ENCODE data around the gene LDLR. TPM values are rescaled to one million over a fixed set of nuclear protein-coding genes. Genes with fewer than 3 reads are reported as not detected.

The LDLR gene
- total and polyA plus RNA-seq, 2 donors (not counting 1 experiment from before 2014, with no cell fraction given), result 187 to 427 TPM

DNA sequence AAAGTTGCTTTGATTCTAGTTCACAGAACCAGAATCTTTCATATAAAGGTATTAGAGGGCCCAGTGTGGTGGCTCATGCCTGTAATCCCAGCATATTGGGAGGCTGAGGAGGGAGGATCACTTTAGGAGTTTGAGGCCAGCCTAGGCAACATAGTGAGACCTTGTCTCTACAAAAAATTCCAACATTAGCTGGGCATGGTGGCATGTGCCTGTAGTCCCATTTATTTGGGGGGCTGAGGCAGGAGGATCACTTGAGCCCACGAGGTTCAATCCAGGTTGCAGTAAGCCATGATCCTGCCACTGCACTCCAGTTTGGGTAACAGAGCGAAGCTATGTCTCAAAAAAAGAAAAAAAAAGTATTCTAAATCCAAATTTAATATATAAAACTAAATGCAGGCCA, 9.1 kb downstream of the LDLR start:
- H4K20me1 ChIP-seq (ENCODE audit: control insufficient read depth, extremely low read depth, insufficient read depth, low read length), result peaks cover 2% of the 10 kb centered on the region
- no peaks in the 10 kb centered on the region for H3K27me3 ChIP-seq (ENCODE audit: control insufficient read depth, insufficient read depth, low read length)
- no peak overlapping the region for H2AFZ ChIP-seq (ENCODE audit: low read length)
- TF ChIP-seq EZH2 (IDR thresholded peaks at IDR 0.05; ENCODE audit: low read length, missing control alignments), result no peak
- TF ChIP-seq, protein P1, sequence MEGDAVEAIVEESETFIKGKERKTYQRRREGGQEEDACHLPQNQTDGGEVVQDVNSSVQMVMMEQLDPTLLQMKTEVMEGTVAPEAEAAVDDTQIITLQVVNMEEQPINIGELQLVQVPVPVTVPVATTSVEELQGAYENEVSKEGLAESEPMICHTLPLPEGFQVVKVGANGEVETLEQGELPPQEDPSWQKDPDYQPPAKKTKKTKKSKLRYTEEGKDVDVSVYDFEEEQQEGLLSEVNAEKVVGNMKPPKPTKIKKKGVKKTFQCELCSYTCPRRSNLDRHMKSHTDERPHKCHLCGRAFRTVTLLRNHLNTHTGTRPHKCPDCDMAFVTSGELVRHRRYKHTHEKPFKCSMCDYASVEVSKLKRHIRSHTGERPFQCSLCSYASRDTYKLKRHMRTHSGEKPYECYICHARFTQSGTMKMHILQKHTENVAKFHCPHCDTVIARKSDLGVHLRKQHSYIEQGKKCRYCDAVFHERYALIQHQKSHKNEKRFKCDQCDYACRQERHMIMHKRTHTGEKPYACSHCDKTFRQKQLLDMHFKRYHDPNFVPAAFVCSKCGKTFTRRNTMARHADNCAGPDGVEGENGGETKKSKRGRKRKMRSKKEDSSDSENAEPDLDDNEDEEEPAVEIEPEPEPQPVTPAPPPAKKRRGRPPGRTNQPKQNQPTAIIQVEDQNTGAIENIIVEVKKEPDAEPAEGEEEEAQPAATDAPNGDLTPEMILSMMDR (conservative IDR thresholded peaks at IDR 0.05 in 1 of 2, IDR thresholded peaks at IDR 0.05 in 1 of 2; ENCODE audit: low read depth in 1 of 2, low read length in 2 of 2), result no peak
- peaks cover 90% of the 10 kb centered on the region for H3K79me2 ChIP-seq (ENCODE audit: control insufficient read depth, insufficient read depth, low read length)
- H3K27ac ChIP-seq (ENCODE audit: insufficient read depth, low read length), result no peak overlapping the region
- H3K36me3 ChIP-seq (ENCODE audit: control insufficient read depth, insufficient read depth, low read length), result peaks cover 25% of the 10 kb centered on the region
- H3K4me1 ChIP-seq (ENCODE audit: control insufficient read depth, extremely low read depth, insufficient read depth, low read length), result peaks cover 20% of the 10 kb centered on the region
- H3K9me3 ChIP-seq (ENCODE audit: control insufficient read depth, insufficient read depth, low read depth, low read length), result no peaks in the 10 kb centered on the region
- H3K4me2 ChIP-seq (ENCODE audit: extremely low read depth, insufficient read depth, low read length), result no peak overlapping the region
- no peak overlapping the region for H3K9ac ChIP-seq (ENCODE audit: insufficient read depth, low read length)
- no peak overlapping the region for H3K4me3 ChIP-seq (replicated peaks in 1 of 4; ENCODE audit: control extremely low read depth in 1 of 4, insufficient read depth in 1 of 4, low read depth in 3 of 4, low read length in 4 of 4)
- DNase-seq (ENCODE audit: low read depth in 2 of 2), result no peak

DNA sequence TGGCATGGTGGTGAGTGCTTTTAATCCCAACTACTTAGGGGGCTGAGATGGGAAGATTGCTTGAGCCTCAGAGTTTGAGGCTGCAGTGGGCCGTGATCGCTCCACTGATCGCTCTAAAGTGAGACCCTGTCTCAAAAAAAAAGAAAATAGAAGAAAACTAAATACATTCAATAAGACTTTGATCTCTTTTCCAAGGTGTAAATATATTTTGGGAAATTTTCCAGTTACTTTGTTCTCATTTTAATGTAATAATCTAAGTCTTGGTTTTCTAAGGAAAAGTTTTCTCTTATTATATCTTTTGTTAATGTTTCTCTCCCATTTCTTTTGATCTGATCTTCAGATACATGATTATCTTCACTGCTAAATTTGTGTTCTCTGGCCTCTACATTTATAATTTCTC, 9.6 kb downstream of the LDLR start:
- no peak for DNase-seq (ENCODE audit: low read depth in 2 of 2)
- H4K20me1 ChIP-seq (ENCODE audit: control insufficient read depth, extremely low read depth, insufficient read depth, low read length), result peaks cover 2% of the 10 kb centered on the region
- H2AFZ ChIP-seq (ENCODE audit: low read length), result no peak overlapping the region
- no peaks in the 10 kb centered on the region for H3K9me3 ChIP-seq (ENCODE audit: control insufficient read depth, insufficient read depth, low read depth, low read length)
- H3K4me3 ChIP-seq (replicated peaks in 1 of 4; ENCODE audit: control extremely low read depth in 1 of 4, insufficient read depth in 1 of 4, low read depth in 3 of 4, low read length in 4 of 4), result no peak overlapping the region
- H3K4me1 ChIP-seq (ENCODE audit: control insufficient read depth, extremely low read depth, insufficient read depth, low read length), result peaks cover 18% of the 10 kb centered on the region
- H3K27me3 ChIP-seq (ENCODE audit: control insufficient read depth, insufficient read depth, low read length), result no peaks in the 10 kb centered on the region
- H3K36me3 ChIP-seq (ENCODE audit: control insufficient read depth, insufficient read depth, low read length), result peaks cover 26% of the 10 kb centered on the region
- no peak overlapping the region for H3K9ac ChIP-seq (ENCODE audit: insufficient read depth, low read length)
- H3K79me2 ChIP-seq (ENCODE audit: control insufficient read depth, insufficient read depth, low read length), result peaks cover 89% of the 10 kb centered on the region
- no peak overlapping the region for H3K4me2 ChIP-seq (ENCODE audit: extremely low read depth, insufficient read depth, low read length)
- TF ChIP-seq EZH2 (IDR thresholded peaks at IDR 0.05; ENCODE audit: low read length, missing control alignments), result no peak
- TF ChIP-seq, protein P1 (conservative IDR thresholded peaks at IDR 0.05 in 1 of 2, IDR thresholded peaks at IDR 0.05 in 1 of 2; ENCODE audit: low read depth in 1 of 2, low read length in 2 of 2), result no peak
- no peak overlapping the region for H3K27ac ChIP-seq (ENCODE audit: insufficient read depth, low read length)

DNA sequence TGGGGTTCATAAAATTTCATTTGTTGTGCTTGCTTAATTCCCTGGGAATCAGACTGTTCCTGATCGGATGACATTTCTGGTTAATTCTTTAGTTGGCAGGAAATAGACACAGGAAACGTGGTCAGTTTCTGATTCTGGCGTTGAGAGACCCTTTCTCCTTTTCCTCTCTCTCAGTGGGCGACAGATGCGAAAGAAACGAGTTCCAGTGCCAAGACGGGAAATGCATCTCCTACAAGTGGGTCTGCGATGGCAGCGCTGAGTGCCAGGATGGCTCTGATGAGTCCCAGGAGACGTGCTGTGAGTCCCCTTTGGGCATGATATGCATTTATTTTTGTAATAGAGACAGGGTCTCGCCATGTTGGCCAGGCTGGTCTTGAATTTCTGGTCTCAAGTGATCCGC, 10.8 kb downstream of the LDLR start:
- Histone ChIP-seq H2AFZ (ENCODE audit: low read length) (no peak overlapping the region), H3K27ac (ENCODE audit: insufficient read depth, low read length) (no peak overlapping the region), H3K9ac (ENCODE audit: insufficient read depth, low read length) (no peak overlapping the region), H3K4me2 (ENCODE audit: extremely low read depth, insufficient read depth, low read length) (no peak overlapping the region), H3K4me1 (ENCODE audit: control insufficient read depth, extremely low read depth, insufficient read depth, low read length) (peaks cover 13% of the 10 kb centered on the region), H3K36me3 (ENCODE audit: control insufficient read depth, insufficient read depth, low read length) (peaks cover 28% of the 10 kb centered on the region), H3K4me3 (replicated peaks in 1 of 4; ENCODE audit: control extremely low read depth in 1 of 4, insufficient read depth in 1 of 4, low read depth in 3 of 4, low read length in 4 of 4) (no peak overlapping the region), H3K79me2 (ENCODE audit: control insufficient read depth, insufficient read depth, low read length) (peaks cover 88% of the 10 kb centered on the region), H3K27me3 (ENCODE audit: control insufficient read depth, insufficient read depth, low read length) (no peaks in the 10 kb centered on the region), H3K9me3 (ENCODE audit: control insufficient read depth, insufficient read depth, low read depth, low read length) (no peaks in the 10 kb centered on the region), H4K20me1 (ENCODE audit: control insufficient read depth, extremely low read depth, insufficient read depth, low read length) (peaks cover 2% of the 10 kb centered on the region)
- no peak for DNase-seq (ENCODE audit: low read depth in 2 of 2)
- TF ChIP-seq, protein P1 (conservative IDR thresholded peaks at IDR 0.05 in 1 of 2, IDR thresholded peaks at IDR 0.05 in 1 of 2; ENCODE audit: low read depth in 1 of 2, low read length in 2 of 2), result no peak
- no peak for TF ChIP-seq EZH2 (IDR thresholded peaks at IDR 0.05; ENCODE audit: low read length, missing control alignments)
